Measurements from ENCODE around the gene ADAM10. TPM values are rescaled to one million over a fixed set of nuclear protein-coding genes. Genes with fewer than 3 reads are reported as not detected.

The ADAM10 gene
- total RNA-seq, 4 donors from 2014 or later, result 20.1 to 42.5 (median 33.4) TPM

DNA sequence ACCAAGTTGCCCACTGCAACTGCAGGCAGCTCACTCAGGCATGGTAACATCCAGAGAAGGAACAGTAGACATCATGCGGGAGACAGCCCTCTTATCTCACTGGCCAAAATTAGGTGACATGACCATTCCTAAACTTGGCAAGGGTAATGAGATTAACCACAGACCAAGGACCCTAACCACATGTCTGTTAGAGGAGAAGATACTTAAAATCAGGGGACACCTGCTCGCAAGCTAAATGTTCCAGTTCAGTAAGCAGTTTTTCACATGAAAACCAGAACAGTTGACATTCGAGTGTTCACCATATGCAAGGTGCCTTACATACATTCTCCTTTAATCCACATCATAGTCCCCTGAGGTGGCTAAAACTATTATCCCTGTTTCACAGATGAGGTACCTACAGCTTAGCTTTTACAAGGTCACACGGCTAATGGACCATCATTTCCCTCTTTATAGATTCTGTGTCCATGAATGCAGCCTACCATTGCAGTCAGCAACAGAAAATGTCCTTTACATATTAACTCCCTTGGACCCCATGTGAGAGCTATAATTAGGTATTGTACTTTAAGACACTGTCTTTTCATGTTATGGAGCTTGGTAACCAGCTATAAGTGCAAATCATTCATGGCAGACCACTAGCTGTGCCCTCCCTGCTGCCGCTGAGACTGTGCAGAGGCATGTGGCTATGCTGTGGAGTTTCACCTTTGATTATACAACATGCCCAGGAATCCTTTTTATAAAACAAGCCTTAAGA, 163.6 kb downstream of the ADAM10 start:
- Histone ChIP-seq H3K36me3 (no peaks in the 10 kb centered on the region), H3K27me3 (peaks cover 0 to 4% (median 0%) of the 10 kb centered on the region in 3 donors), H3K4me3 (no peak overlapping the region), H3K4me1 (no peaks in the 10 kb centered on the region), H3K27ac (no peak overlapping the region), H3K9me3 (no peaks in the 10 kb centered on the region)
- TF ChIP-seq POLR2A (IDR thresholded peaks at IDR 0.05), result no peak
- TF ChIP-seq, protein P1, sequence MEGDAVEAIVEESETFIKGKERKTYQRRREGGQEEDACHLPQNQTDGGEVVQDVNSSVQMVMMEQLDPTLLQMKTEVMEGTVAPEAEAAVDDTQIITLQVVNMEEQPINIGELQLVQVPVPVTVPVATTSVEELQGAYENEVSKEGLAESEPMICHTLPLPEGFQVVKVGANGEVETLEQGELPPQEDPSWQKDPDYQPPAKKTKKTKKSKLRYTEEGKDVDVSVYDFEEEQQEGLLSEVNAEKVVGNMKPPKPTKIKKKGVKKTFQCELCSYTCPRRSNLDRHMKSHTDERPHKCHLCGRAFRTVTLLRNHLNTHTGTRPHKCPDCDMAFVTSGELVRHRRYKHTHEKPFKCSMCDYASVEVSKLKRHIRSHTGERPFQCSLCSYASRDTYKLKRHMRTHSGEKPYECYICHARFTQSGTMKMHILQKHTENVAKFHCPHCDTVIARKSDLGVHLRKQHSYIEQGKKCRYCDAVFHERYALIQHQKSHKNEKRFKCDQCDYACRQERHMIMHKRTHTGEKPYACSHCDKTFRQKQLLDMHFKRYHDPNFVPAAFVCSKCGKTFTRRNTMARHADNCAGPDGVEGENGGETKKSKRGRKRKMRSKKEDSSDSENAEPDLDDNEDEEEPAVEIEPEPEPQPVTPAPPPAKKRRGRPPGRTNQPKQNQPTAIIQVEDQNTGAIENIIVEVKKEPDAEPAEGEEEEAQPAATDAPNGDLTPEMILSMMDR (IDR thresholded peaks at IDR 0.05 in 4 of 5, conservative IDR thresholded peaks at IDR 0.05 in 1 of 5), result no peak
- ATAC-seq (no peak), DNase-seq (no peak)
- in situ Hi-C loops (cut with MboI; ENCODE audit: low sequenced_read_pairs in 4 of 4) (no loop called here), intact Hi-C loops (cut with DNase I; ENCODE audit: low total_unique reads) (no loop called here)

DNA sequence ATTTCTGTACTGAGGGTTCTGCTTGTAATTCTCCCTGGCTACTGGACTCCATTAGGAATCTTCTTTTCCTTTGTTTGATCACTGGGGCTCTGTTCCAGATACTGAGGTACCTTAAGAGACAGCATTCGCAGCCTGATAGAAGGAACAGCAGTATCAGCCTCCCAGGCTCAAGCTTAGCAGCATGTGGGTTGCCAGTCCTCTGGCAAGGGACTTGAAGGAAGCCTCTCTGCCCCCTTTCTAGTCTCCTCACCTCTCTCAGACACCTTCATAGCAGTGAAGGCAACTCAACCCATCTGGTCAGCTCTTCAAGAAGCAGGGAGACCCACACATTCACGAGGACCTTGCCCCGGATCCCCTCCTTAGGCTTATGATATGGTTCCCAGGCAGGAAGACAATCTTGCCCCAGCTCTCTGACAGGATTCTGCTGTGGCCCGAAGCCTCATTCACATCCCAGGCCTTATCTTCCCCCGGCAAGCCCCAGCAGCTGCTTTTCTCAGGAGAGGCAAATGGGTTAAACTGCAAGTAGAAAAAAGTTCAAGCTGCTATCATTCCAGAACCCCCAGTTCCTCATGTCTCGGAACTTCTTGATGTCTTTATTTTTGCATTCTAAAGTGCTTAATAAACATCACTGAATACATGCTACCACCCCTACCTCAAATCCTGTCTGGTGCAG, 164.6 kb downstream of the ADAM10 start:
- TF ChIP-seq POLR2A (IDR thresholded peaks at IDR 0.05), result no peak
- TF ChIP-seq, protein P1 (IDR thresholded peaks at IDR 0.05 in 4 of 5, conservative IDR thresholded peaks at IDR 0.05 in 1 of 5), result no peak
- intact Hi-C loops (cut with DNase I; ENCODE audit: low total_unique reads) (no loop called here), in situ Hi-C loops (cut with MboI; ENCODE audit: low sequenced_read_pairs in 4 of 4) (no loop called here)
- no peaks in the 10 kb centered on the region for H3K36me3 ChIP-seq
- no peaks in the 10 kb centered on the region for H3K9me3 ChIP-seq
- no peaks in the 10 kb centered on the region for H3K4me1 ChIP-seq
- no peak for ATAC-seq
- peaks cover 0 to 4% (median 0%) of the 10 kb centered on the region in 3 donors for H3K27me3 ChIP-seq
- no peak overlapping the region for H3K27ac ChIP-seq
- no peak for DNase-seq
- H3K4me3 ChIP-seq, result no peak overlapping the region

DNA sequence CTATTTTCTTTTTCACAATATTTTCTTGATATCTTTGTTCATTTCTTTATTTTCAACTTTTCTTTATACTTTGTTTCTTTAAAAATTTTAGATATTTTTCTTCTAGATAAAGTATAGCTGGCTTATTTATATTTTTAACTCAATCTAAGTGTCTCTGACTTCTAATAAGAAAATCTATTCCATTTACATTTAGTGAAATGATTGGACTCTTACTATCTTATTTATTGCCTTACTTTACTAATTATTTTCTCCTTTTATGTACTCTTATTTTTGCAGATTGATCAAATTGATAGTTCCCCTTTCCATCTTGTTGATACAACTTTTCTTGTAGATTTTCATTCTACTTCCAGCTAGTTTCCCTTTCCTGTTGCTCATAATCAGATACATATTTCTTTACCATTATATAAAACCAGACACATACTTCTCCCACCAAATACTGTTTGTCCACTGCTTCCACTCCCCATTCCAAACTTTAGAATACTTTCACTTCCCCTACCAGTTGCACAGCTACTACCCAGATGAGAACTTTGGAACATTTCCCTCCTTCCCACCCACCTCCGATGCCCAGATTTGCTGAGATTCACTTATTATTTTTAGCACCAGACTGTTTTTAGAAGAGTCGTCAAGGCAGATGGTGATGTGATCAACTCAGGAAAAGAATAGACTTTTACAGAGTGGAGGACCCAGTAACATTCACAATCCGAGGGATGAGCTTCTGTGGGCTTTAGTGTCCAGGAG, 166.2 kb downstream of the ADAM10 start:
- no peak overlapping the region for H3K4me3 ChIP-seq
- H3K4me1 ChIP-seq, result no peaks in the 10 kb centered on the region
- TF ChIP-seq, protein P1 (IDR thresholded peaks at IDR 0.05 in 4 of 5, conservative IDR thresholded peaks at IDR 0.05 in 1 of 5), result no peak
- TF ChIP-seq POLR2A (IDR thresholded peaks at IDR 0.05), result no peak
- no peak for ATAC-seq
- in situ Hi-C loops (cut with MboI; ENCODE audit: low sequenced_read_pairs in 4 of 4) (no loop called here), intact Hi-C loops (cut with DNase I; ENCODE audit: low total_unique reads) (no loop called here)
- no peaks in the 10 kb centered on the region for H3K36me3 ChIP-seq
- no peaks in the 10 kb centered on the region for H3K9me3 ChIP-seq
- peaks cover 0 to 4% (median 0%) of the 10 kb centered on the region in 3 donors for H3K27me3 ChIP-seq
- DNase-seq, result no peak
- no peak overlapping the region for H3K27ac ChIP-seq

DNA sequence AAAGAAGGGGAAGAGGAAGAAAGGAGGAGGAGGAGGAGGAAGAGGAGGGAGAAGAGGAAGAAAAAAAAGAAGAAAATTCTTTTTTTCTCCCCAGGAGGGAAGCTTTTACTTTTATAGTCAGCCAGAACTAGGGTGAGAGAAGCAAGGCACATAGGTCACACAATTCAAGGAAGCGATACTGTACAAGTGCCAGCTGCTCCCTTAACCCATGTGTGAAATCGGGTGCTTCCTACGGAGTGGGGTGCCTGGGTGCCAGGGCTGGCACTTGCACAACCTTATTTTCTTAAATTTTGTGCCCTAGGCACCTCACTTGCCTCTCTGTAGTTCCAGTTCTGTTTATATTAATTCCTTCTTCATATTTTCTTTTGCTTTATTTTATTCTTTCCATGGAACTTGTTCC, 167.3 kb downstream of the ADAM10 start:
- H3K9me3 ChIP-seq, result no peaks in the 10 kb centered on the region
- no peaks in the 10 kb centered on the region for H3K4me1 ChIP-seq
- peaks cover 0 to 4% (median 0%) of the 10 kb centered on the region in 3 donors for H3K27me3 ChIP-seq
- no peak overlapping the region for H3K4me3 ChIP-seq
- no peak for TF ChIP-seq POLR2A (IDR thresholded peaks at IDR 0.05)
- TF ChIP-seq, protein P1 (IDR thresholded peaks at IDR 0.05 in 4 of 5, conservative IDR thresholded peaks at IDR 0.05 in 1 of 5), result no peak
- intact Hi-C loops (cut with DNase I; ENCODE audit: low total_unique reads), result no loop called here
- in situ Hi-C loops (cut with MboI; ENCODE audit: low sequenced_read_pairs in 4 of 4), result no loop called here
- no peaks in the 10 kb centered on the region for H3K36me3 ChIP-seq
- ATAC-seq (no peak), DNase-seq (no peak)
- H3K27ac ChIP-seq, result no peak overlapping the region
